ENCODE data around the gene MCCC2. TPM values are rescaled to one million over a fixed set of nuclear protein-coding genes. Genes with fewer than 3 reads are reported as not detected.

MCCC2 gene
- total and polyA plus RNA-seq, 2 of the 13 experiments (the other 11 are each of a cell fraction or from before 2014, with no cell fraction given) = 44.8 to 83.6 TPM

GRCh38 chr5:71695071-71695470 lies 107.9 kb downstream of the MCCC2 start (continued):
- TF ChIP-seq, protein P1, sequence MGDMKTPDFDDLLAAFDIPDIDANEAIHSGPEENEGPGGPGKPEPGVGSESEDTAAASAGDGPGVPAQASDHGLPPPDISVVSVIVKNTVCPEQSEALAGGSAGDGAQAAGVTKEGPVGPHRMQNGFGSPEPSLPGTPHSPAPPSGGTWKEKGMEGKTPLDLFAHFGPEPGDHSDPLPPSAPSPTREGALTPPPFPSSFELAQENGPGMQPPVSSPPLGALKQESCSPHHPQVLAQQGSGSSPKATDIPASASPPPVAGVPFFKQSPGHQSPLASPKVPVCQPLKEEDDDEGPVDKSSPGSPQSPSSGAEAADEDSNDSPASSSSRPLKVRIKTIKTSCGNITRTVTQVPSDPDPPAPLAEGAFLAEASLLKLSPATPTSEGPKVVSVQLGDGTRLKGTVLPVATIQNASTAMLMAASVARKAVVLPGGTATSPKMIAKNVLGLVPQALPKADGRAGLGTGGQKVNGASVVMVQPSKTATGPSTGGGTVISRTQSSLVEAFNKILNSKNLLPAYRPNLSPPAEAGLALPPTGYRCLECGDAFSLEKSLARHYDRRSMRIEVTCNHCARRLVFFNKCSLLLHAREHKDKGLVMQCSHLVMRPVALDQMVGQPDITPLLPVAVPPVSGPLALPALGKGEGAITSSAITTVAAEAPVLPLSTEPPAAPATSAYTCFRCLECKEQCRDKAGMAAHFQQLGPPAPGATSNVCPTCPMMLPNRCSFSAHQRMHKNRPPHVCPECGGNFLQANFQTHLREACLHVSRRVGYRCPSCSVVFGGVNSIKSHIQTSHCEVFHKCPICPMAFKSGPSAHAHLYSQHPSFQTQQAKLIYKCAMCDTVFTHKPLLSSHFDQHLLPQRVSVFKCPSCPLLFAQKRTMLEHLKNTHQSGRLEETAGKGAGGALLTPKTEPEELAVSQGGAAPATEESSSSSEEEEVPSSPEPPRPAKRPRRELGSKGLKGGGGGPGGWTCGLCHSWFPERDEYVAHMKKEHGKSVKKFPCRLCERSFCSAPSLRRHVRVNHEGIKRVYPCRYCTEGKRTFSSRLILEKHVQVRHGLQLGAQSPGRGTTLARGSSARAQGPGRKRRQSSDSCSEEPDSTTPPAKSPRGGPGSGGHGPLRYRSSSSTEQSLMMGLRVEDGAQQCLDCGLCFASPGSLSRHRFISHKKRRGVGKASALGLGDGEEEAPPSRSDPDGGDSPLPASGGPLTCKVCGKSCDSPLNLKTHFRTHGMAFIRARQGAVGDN (CRISPR knock-in tag; IDR thresholded peaks at IDR 0.05) = peak; percentile 80
- peak; percentile 73 for TF ChIP-seq MIER2 (CRISPR knock-in tag; IDR thresholded peaks at IDR 0.05)
- TF ChIP-seq FOXO1 (CRISPR knock-in tag; IDR thresholded peaks at IDR 0.05) = peak; percentile 26; the same call in 1 of the 2 replicates
- TF ChIP-seq, protein P2, sequence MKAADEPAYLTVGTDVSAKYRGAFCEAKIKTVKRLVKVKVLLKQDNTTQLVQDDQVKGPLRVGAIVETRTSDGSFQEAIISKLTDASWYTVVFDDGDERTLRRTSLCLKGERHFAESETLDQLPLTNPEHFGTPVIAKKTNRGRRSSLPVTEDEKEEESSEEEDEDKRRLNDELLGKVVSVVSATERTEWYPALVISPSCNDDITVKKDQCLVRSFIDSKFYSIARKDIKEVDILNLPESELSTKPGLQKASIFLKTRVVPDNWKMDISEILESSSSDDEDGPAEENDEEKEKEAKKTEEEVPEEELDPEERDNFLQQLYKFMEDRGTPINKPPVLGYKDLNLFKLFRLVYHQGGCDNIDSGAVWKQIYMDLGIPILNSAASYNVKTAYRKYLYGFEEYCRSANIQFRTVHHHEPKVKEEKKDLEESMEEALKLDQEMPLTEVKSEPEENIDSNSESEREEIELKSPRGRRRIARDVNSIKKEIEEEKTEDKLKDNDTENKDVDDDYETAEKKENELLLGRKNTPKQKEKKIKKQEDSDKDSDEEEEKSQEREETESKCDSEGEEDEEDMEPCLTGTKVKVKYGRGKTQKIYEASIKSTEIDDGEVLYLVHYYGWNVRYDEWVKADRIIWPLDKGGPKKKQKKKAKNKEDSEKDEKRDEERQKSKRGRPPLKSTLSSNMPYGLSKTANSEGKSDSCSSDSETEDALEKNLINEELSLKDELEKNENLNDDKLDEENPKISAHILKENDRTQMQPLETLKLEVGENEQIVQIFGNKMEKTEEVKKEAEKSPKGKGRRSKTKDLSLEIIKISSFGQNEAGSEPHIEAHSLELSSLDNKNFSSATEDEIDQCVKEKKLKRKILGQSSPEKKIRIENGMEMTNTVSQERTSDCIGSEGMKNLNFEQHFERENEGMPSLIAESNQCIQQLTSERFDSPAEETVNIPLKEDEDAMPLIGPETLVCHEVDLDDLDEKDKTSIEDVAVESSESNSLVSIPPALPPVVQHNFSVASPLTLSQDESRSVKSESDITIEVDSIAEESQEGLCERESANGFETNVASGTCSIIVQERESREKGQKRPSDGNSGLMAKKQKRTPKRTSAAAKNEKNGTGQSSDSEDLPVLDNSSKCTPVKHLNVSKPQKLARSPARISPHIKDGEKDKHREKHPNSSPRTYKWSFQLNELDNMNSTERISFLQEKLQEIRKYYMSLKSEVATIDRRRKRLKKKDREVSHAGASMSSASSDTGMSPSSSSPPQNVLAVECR (CRISPR knock-in tag; IDR thresholded peaks at IDR 0.05; ENCODE audit: borderline replicate concordance) = peak; percentile 68; the same call in 1 of the 2 replicates
- TF ChIP-seq RXRA (CRISPR knock-in tag; IDR thresholded peaks at IDR 0.05) = peak; percentile 90
- TF ChIP-seq RARA (CRISPR knock-in tag; IDR thresholded peaks at IDR 0.05) = peak; percentile 33; the same call in 1 of the 2 replicates
- TF ChIP-seq TGIF2 (CRISPR knock-in tag; IDR thresholded peaks at IDR 0.05) = no peak
- TF ChIP-seq KLF12 (CRISPR knock-in tag; IDR thresholded peaks at IDR 0.05; ENCODE audit: borderline replicate concordance) = no peak
- TF ChIP-seq CCDC6 (CRISPR knock-in tag; IDR thresholded peaks at IDR 0.05) = 0 out of 2 replicates have a peak, but pooled peaks have one; percentile 43
- 0 out of 2 replicates have a peak, but pooled peaks have one; percentile 15 for TF ChIP-seq BHLHE40 (IDR thresholded peaks at IDR 0.05; ENCODE audit: low read length)

Measured in HepG2 (cell line).